Thymus (tissue), 11 donors: ENCODE measurements around the gene SYNJ2. TPM values are rescaled to one million over a fixed set of nuclear protein-coding genes. Genes with fewer than 3 reads are reported as not detected.

ENCODE experiments used
- DNase-seq, 9 donors: peaks; one replicate each; pipeline ENCODE4 v3.0.0-alpha.2; 2013; ENCODE audit warnings: low spot score in 9 of 9, low read depth in 6 of 9, missing footprints in 1 of 9
- H3K27ac ChIP-seq, 2 donors: one replicate each; pipeline ENCODE4 v1.5.1; 2013; ENCODE audit warnings: control low read depth in 1 of 2, low read depth in 1 of 2, low read length in 1 of 2, mild to moderate bottlenecking in 1 of 2, moderate library complexity in 1 of 2
- H3K27me3 ChIP-seq, 2 donors: one replicate each; pipeline ENCODE4 v1.5.1; 2013; ENCODE audit warnings: low read length in 1 of 2; ENCODE audit not compliant: control insufficient read depth in 2 of 2, insufficient read depth in 1 of 2
- H3K36me3 ChIP-seq, 2 donors: one replicate each; pipeline ENCODE4 v1.5.1; 2013; ENCODE audit warnings: low read length in 1 of 2, mild to moderate bottlenecking in 1 of 2, moderate library complexity in 1 of 2; ENCODE audit not compliant: control insufficient read depth in 2 of 2, insufficient read depth in 2 of 2
- H3K4me1 ChIP-seq, 2 donors: one replicate each; pipeline ENCODE4 v1.5.1; 2013; ENCODE audit warnings: low read length in 2 of 2; ENCODE audit not compliant: control insufficient read depth in 2 of 2, insufficient read depth in 2 of 2
- H3K4me3 ChIP-seq, 2 donors: one replicate each; pipeline ENCODE4 v1.5.1; 2013; ENCODE audit warnings: low read length in 2 of 2, control low read depth in 1 of 2, mild to moderate bottlenecking in 1 of 2
- H3K9me3 ChIP-seq, 2 donors: one replicate each; pipeline ENCODE4 v1.5.1; 2013; ENCODE audit warnings: low read length in 1 of 2, mild to moderate bottlenecking in 1 of 2; ENCODE audit not compliant: control insufficient read depth in 2 of 2, insufficient read depth in 1 of 2
- WGBS: extraction: QIAGEN DNeasy Blood & Tissue Kit; methylation state at CpG from one replicate; pipeline ENCODE4 v1.1.7; 2013; 5-methylcytosine and 5-hydroxymethylcytosine counted together
- polyA plus RNA-seq: library from polyadenylated mRNA; stranded (reverse); fragments of 200-250 nt; gene quantifications from one replicate; pipeline ENCODE4 v1.2.3, GENCODE V29; 2013
- total RNA-seq: library from RNA; stranded (reverse); fragments of 120-200 nt; gene quantifications from one replicate; pipeline ENCODE4 v1.2.4, GENCODE V29; 2013
- donor health status: healthy.

Gene SYNJ2
- total and polyA plus RNA-seq, 2 donors = 5.7 to 8.2 TPM

DNA sequence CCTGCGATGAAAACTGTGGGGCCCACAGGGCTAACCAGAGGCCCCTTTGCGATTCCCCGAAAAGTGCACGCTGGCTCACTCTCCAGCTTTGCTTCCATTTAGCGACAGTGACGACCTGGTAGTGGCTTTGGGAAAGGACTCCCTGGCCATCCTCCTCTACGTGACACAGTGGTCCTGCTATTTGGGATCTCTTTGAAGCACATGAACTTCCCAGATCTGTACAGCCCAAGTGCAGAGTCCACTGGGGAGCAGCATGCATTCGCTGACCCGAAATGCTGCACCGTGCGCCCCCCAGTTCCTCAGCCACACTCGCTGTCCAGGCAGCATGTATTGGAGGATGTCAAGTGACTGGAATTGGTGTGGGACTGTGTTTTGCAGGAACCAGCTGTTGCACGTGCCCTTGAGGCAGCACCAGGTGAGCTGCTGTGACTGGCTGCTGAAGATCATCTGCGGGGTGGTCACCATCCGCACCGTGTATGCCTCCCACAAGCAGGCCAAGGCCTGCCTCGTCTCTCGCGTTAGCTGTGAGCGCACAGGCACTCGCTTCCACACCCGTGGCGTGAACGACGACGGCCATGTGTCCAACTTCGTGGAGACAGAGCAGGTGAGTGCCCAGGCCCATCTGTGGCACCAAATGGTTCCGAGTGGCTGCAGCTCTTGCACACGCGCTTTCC is 51.6 kb downstream of the SYNJ2 start:
- no peak for DNase-seq
- Histone ChIP-seq H3K4me1 (peaks cover 0 to 3% of the 10 kb centered on the region in 2 donors), H3K4me3 (no peak overlapping the region), H3K9me3 (peaks cover 0 to 3% of the 10 kb centered on the region in 2 donors), H3K36me3 (peaks cover 6 to 13% of the 10 kb centered on the region in 2 donors), H3K27me3 (no peaks in the 10 kb centered on the region), H3K27ac (no peak overlapping the region)
- 99% methylated on average over 30 of the region's 30 CpGs for WGBS

GRCh38 chr6:158033751-158034702 is 52.4 kb downstream of the SYNJ2 start:
- Histone ChIP-seq H3K4me1 (peaks cover 0 to 6% of the 10 kb centered on the region in 2 donors), H3K27me3 (no peaks in the 10 kb centered on the region), H3K4me3 (no peak overlapping the region), H3K36me3 (peaks cover 8 to 16% of the 10 kb centered on the region in 2 donors), H3K9me3 (peaks cover 0 to 3% of the 10 kb centered on the region in 2 donors), H3K27ac (no peak overlapping the region)
- WGBS = 97% methylated on average over 14 of the region's 14 CpGs
- no peak for DNase-seq

GRCh38 chr6:158036261-158036660 is 54.6 kb downstream of the SYNJ2 start:
- Histone ChIP-seq H3K27ac (no peak overlapping the region), H3K27me3 (no peaks in the 10 kb centered on the region), H3K9me3 (no peaks in the 10 kb centered on the region), H3K36me3 (peaks cover 5 to 13% of the 10 kb centered on the region in 2 donors), H3K4me3 (no peak overlapping the region), H3K4me1 (peaks cover 4 to 22% of the 10 kb centered on the region in 2 donors)
- no peak for DNase-seq
- 100% methylated on average over 3 of the region's 3 CpGs for WGBS

GRCh38 chr6:158037021-158037420 is 55.4 kb downstream of the SYNJ2 start:
- no peak for DNase-seq
- peaks cover 4 to 21% of the 10 kb centered on the region in 2 donors for H3K4me1 ChIP-seq
- H3K9me3 ChIP-seq = no peaks in the 10 kb centered on the region
- H3K36me3 ChIP-seq = peaks cover 5 to 13% of the 10 kb centered on the region in 2 donors
- 98% methylated on average over 12 of the region's 12 CpGs for WGBS
- H3K4me3 ChIP-seq = no peak overlapping the region
- no peak overlapping the region for H3K27ac ChIP-seq
- no peaks in the 10 kb centered on the region for H3K27me3 ChIP-seq

GRCh38 chr6:158037771-158038170 is 56.1 kb downstream of the SYNJ2 start:
- H3K4me1 ChIP-seq = peaks cover 4 to 20% of the 10 kb centered on the region in 2 donors
- H3K36me3 ChIP-seq = peaks cover 7 to 17% of the 10 kb centered on the region in 2 donors
- no peak for DNase-seq
- no peaks in the 10 kb centered on the region for H3K9me3 ChIP-seq
- WGBS = over 99% methylated on average over 10 of the region's 10 CpGs
- no peak overlapping the region for H3K4me3 ChIP-seq
- no peak overlapping the region for H3K27ac ChIP-seq
- no peaks in the 10 kb centered on the region for H3K27me3 ChIP-seq

- Histone ChIP-seq H3K27me3 (no peaks in the 10 kb centered on the region), H3K4me1 (peaks cover 4 to 20% of the 10 kb centered on the region in 2 donors), H3K36me3 (peaks cover 8 to 16% of the 10 kb centered on the region in 2 donors), H3K4me3 (no peak overlapping the region), H3K9me3 (peaks cover 0 to 1% of the 10 kb centered on the region in 2 donors), H3K27ac (no peak overlapping the region)
- 98% methylated on average over 21 of the region's 21 CpGs for WGBS
- no peak for DNase-seq
Measured at GRCh38 chr6:158038291-158039177, 56.9 kb downstream of the SYNJ2 start.

DNA sequence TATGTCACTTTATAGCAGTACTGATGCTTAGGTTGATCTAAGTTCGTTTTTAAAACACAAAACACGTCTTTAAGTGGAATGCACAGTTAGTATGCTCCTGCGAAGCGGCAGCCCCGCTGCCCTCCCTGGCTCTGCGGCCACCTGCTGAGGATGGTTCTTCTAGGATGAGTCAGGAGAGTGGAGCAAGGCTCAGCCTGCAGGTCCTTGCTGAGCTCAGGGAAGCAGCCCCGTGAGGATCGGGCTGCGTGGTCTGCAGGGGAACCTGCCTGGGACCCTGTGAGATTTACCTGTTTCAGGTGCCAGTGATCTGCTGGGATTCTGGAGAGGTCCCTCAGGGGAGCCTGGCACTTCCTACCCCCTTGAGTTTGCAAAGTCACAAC is 57.5 kb downstream of the SYNJ2 start:
- Histone ChIP-seq H3K27me3 (no peaks in the 10 kb centered on the region), H3K4me1 (peaks cover 4 to 20% of the 10 kb centered on the region in 2 donors), H3K4me3 (no peak overlapping the region), H3K36me3 (peaks cover 12 to 21% of the 10 kb centered on the region in 2 donors), H3K27ac (no peak overlapping the region), H3K9me3 (peaks cover 0 to 1% of the 10 kb centered on the region in 2 donors)
- WGBS = 96% methylated on average over 9 of the region's 9 CpGs
- no peak for DNase-seq

- 70% methylated on average over 17 of the region's 17 CpGs for WGBS
- H3K27ac ChIP-seq = no peak overlapping the region
- H3K27me3 ChIP-seq = no peaks in the 10 kb centered on the region
- peaks cover 4 to 20% of the 10 kb centered on the region in 2 donors for H3K4me1 ChIP-seq
- peak in 2 of 9 donors; percentile 26 to 40 for DNase-seq
- H3K36me3 ChIP-seq = peaks cover 13 to 21% of the 10 kb centered on the region in 2 donors
- no peak overlapping the region for H3K4me3 ChIP-seq
- peaks cover 0 to 1% of the 10 kb centered on the region in 2 donors for H3K9me3 ChIP-seq
Measured at GRCh38 chr6:158039571-158040050, 57.9 kb downstream of the SYNJ2 start.
